Common myeloid progenitor, CD34-positive (primary cell): ENCODE results near the gene TOM1.

Experiments
- CTCF ChIA-PET: fragments of 350-600 bp; sonication (Branson Sonifier 250); formaldehyde crosslinking; loops from one replicate; lab custom pipeline; 2021; ENCODE audit warnings: antibody characterized with exemption; lab: Charles Lee
- POLR2A ChIA-PET: fragments of 350-600 bp; sonication (Branson Sonifier 250); formaldehyde crosslinking; loops from one replicate; lab custom pipeline; 2021; ENCODE audit warnings: antibody characterized with exemption; lab: Charles Lee
- DNase-seq, 3 donors: peaks; one replicate each; pipeline versions ENCODE4 v3.0.0 to v3.0.0-alpha.2; 2013
- H3K27ac ChIP-seq, 2 experiments: 1 replicate in 1 of 2; 2 replicates in 1 of 2; pipeline ENCODE4 v1.7.0; 2013; ENCODE audit warnings: inconsistent platforms in 2 of 2, low read length in 2 of 2, mild to moderate bottlenecking in 2 of 2, low read depth in 1 of 2, moderate library complexity in 1 of 2; ENCODE audit not compliant: severe bottlenecking in 2 of 2, insufficient read depth in 1 of 2, poor library complexity in 1 of 2
- H3K27me3 ChIP-seq, 5 experiments: replicated peaks in 2 of 5; 1 replicate in 3 of 5; 2 replicates in 2 of 5; pipeline versions ENCODE4 v1.6.1 to v1.7.0; 2013; ENCODE audit warnings: low read length in 4 of 5, mild to moderate bottlenecking in 2 of 5, moderate library complexity in 2 of 5, inconsistent platforms in 1 of 5; ENCODE audit not compliant: insufficient read depth in 5 of 5, control insufficient read depth in 4 of 5
- H3K36me3 ChIP-seq, 4 experiments: 1 replicate in 2 of 4; 2 replicates in 2 of 4; pipeline versions ENCODE4 v1.6.1 to v1.7.0; 2013; ENCODE audit warnings: low read length in 3 of 4, control low read depth in 1 of 4, mild to moderate bottlenecking in 1 of 4; ENCODE audit not compliant: control insufficient read depth in 4 of 4, insufficient read depth in 4 of 4
- H3K4me1 ChIP-seq, 4 experiments: 1 replicate in 3 of 4; 2 replicates in 1 of 4; pipeline versions ENCODE4 v1.6.1 to v1.7.1; 2013; ENCODE audit warnings: low read length in 3 of 4, mild to moderate bottlenecking in 3 of 4, control low read depth in 1 of 4, inconsistent platforms in 1 of 4, moderate library complexity in 1 of 4; ENCODE audit not compliant: control insufficient read depth in 4 of 4, insufficient read depth in 4 of 4; ENCODE audit errors: control extremely low read depth in 1 of 4
- H3K4me3 ChIP-seq, 7 experiments: 1 replicate in 4 of 7; 2 replicates in 3 of 7; pipeline versions ENCODE4 v1.5.1 to v1.7.0; 2013; ENCODE audit warnings: mild to moderate bottlenecking in 7 of 7, low read length in 6 of 7, moderate library complexity in 6 of 7, inconsistent platforms in 2 of 7, low read depth in 2 of 7, control low read depth in 1 of 7; ENCODE audit not compliant: insufficient read depth in 4 of 7, control insufficient read depth in 1 of 7; ENCODE audit errors: extremely low read depth in 1 of 7
- H3K9me3 ChIP-seq, 5 experiments: 1 replicate in 4 of 5; 2 replicates in 1 of 5; pipeline versions ENCODE4 v1.6.1 to v1.7.1; 2013; ENCODE audit warnings: low read length in 4 of 5, mild to moderate bottlenecking in 2 of 5, inconsistent platforms in 1 of 5, low read depth in 1 of 5, moderate library complexity in 1 of 5; ENCODE audit not compliant: control insufficient read depth in 4 of 5, insufficient read depth in 2 of 5; ENCODE audit errors: control extremely low read depth in 1 of 5
- WGBS: methylation state at CpG from one replicate; pipeline ENCODE4 v1.1.5; 2013; ENCODE audit not compliant: insufficient coverage; 5-methylcytosine and 5-hydroxymethylcytosine counted together

The TOM1 gene

GRCh38 chr22:35306350-35306967 is 6.8 kb downstream of the TOM1 start:
- POLR2A ChIA-PET: no interaction called here
- no peak overlapping the region for H3K27ac ChIP-seq
- CTCF ChIA-PET: no interaction called here
- no peaks in the 10 kb centered on the region for H3K9me3 ChIP-seq
- H3K27me3 ChIP-seq: no peaks in the 10 kb centered on the region
- peaks cover 1 to 42% (median 17%) of the 10 kb centered on the region in 4 experiments for H3K4me1 ChIP-seq
- 67% methylated on average over 3 of the region's 4 CpGs for WGBS
- no peak for DNase-seq
- peaks cover 0 to 2% (median 0%) of the 10 kb centered on the region in 4 experiments for H3K36me3 ChIP-seq
- no peak overlapping the region for H3K4me3 ChIP-seq

DNA sequence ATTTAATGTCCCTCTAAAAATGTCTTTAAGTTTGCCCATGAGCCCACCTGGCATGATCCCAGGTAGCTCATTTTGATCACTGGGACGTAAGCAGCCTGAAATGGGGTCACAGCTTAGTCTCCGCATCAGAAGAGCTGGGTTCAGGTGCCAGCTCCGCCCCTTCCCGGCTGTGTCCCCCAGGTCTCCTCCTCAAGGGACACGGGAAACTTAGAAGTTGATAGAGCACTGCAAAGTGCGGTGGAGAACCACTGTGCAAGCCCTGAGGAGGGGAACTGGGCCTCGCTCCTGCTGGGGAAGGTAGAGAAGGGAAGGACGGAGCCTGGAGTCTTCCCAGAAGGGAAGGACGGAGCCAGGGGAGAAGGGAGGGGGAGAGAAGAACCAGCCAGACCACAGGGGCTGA is 7.7 kb downstream of the TOM1 start:
- CTCF ChIA-PET: no interaction called here
- peaks cover 0 to 2% (median 0%) of the 10 kb centered on the region in 4 experiments for H3K36me3 ChIP-seq

DNA sequence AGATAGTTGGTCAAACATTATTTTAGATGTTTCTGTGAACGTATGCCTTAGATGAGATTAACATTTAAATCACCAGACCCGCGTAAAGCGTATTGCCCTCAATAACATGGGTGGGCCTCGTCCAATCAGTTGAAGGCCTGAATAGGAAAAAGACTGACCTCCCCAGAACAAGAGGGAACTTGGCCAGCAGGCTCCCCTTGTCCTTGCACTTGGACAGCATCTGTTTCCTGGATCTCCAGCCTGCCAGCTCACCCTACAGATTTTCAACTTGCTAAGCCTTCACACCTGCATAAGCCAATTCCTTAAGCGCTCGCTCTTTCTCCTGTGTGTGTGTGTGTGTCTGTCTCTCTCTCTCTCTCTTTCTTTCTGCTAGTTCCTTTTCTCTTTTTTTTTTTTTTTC is 8.2 kb downstream of the TOM1 start:
- POLR2A ChIA-PET: no interaction called here
- peak in 2 of 3 donors; percentile 12 to 19 for DNase-seq
- Histone ChIP-seq H3K27ac (no peak overlapping the region), H3K36me3 (no peaks in the 10 kb centered on the region), H3K9me3 (no peaks in the 10 kb centered on the region), H3K4me3 (no peak overlapping the region), H3K4me1 (peaks cover 1 to 34% (median 15%) of the 10 kb centered on the region in 4 experiments), H3K27me3 (no peaks in the 10 kb centered on the region)
- 96% methylated on average over 7 of the region's 7 CpGs for WGBS
- CTCF ChIA-PET: no interaction called here

More for the DNA sequence above, 7.7 kb downstream of the TOM1 start:
- Histone ChIP-seq H3K4me1 (peaks cover 1 to 37% (median 14%) of the 10 kb centered on the region in 4 experiments), H3K4me3 (no peak overlapping the region), H3K9me3 (no peaks in the 10 kb centered on the region), H3K27ac (no peak overlapping the region), H3K27me3 (no peaks in the 10 kb centered on the region)
- WGBS: 98% methylated on average over 9 of the region's 9 CpGs
- POLR2A ChIA-PET: no interaction called here
- DNase-seq: no peak

- ChIA-PET CTCF (no interaction called here), POLR2A (no interaction called here)
- H3K9me3 ChIP-seq: no peaks in the 10 kb centered on the region
- H3K36me3 ChIP-seq: no peaks in the 10 kb centered on the region
- no peak overlapping the region for H3K27ac ChIP-seq
- peaks cover 1 to 36% (median 16%) of the 10 kb centered on the region in 4 experiments for H3K4me1 ChIP-seq
- H3K27me3 ChIP-seq: no peaks in the 10 kb centered on the region
- H3K4me3 ChIP-seq: peak overlapping the region in 1 of 7 experiments; percentile 13
- 17% methylated on average over 4 of the region's 6 CpGs for WGBS
- DNase-seq: peak in 2 of 3 donors; percentile 57 to 63
Observed at GRCh38 chr22:35308480-35309021, 8.9 kb downstream of the TOM1 start.

GRCh38 chr22:35310556-35311550 is 11.2 kb downstream of the TOM1 start:
- CTCF ChIA-PET: interaction anchor here (0.7 to 1.6 kb wide), 2 partner anchors 9 to 40 kb away, joined by 4 to 5 read pairs; no protein-coding TSS in a partner anchor
- Histone ChIP-seq H3K4me1 (peaks cover 1 to 37% (median 16%) of the 10 kb centered on the region in 4 experiments), H3K27me3 (no peaks in the 10 kb centered on the region), H3K36me3 (no peaks in the 10 kb centered on the region), H3K4me3 (no peak overlapping the region), H3K9me3 (no peaks in the 10 kb centered on the region), H3K27ac (no peak overlapping the region)
- DNase-seq: no peak
- WGBS: 96% methylated on average over 15 of the region's 18 CpGs
- POLR2A ChIA-PET: no interaction called here

DNA sequence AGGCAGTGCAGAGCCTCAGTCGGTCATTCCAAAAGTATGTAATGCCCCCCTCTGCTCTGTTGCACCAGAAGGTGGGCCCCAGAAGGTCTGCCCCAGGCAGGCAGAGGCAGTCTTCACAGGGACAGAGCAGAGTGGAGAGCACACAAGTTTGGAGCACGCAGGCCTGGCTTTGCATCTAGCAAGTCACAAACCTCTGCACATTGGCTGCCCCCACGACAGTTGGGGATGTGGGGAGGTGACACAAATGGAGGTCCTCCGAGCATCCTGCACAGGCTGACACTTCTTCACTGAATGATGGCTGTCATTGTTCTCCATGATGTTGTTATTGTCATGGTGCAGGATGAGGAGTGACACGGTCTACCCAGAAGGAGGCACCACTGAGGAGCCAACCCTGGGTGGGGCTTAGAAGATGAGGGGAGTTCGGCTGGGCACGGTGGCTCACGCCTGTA is 11.9 kb downstream of the TOM1 start:
- peaks cover 0 to 31% (median 16%) of the 10 kb centered on the region in 4 experiments for H3K4me1 ChIP-seq

More for the DNA sequence above, 11.9 kb downstream of the TOM1 start:
- whole genome bisulfite sequencing: 95% methylated on average over 4 of the region's 8 CpGs
- no peak overlapping the region for H3K27ac ChIP-seq
- ChIA-PET POLR2A (no interaction called here), CTCF (interaction anchor here (1.6 kb wide), 1 partner anchor 40 kb away, joined by 5 read pairs; no protein-coding TSS in a partner anchor)
- DNase-seq: no peak
- no peaks in the 10 kb centered on the region for H3K36me3 ChIP-seq
- H3K27me3 ChIP-seq: no peaks in the 10 kb centered on the region
- H3K4me3 ChIP-seq: no peak overlapping the region
- H3K9me3 ChIP-seq: no peaks in the 10 kb centered on the region
